Naive thymus-derived CD4-positive, alpha-beta T cell (primary cell): Measurements from ENCODE around the gene SCIN. TPM values are rescaled to one million over a fixed set of nuclear protein-coding genes. Genes with fewer than 3 reads are reported as not detected.

ENCODE experiments used
- ATAC-seq: fragments of 150-1000 bp; cut with Tn5 transposase; 2 replicates; pipeline ENCODE4 v1.10.0; 2021; ENCODE audit warnings: mild to moderate bottlenecking, moderate library complexity
- CTCF ChIA-PET: fragments of 350-600 bp; sonication (Branson Sonifier 250); formaldehyde crosslinking; loops from one replicate; lab custom pipeline; 2021; ENCODE audit warnings: antibody characterized with exemption; lab: Charles Lee
- POLR2A ChIA-PET: fragments of 350-600 bp; sonication (Branson Sonifier 250); formaldehyde crosslinking; loops from one replicate; lab custom pipeline; 2021; ENCODE audit warnings: antibody characterized with exemption, inconsistent platforms; lab: Charles Lee
- DNase-seq, 9 donors: peaks; one replicate each; pipeline versions ENCODE4 v3.0.0 to v3.0.0-alpha.2; 2020 to 2022; ENCODE audit warnings: mixed read lengths in 1 of 9
- H3K27ac ChIP-seq: one replicate; pipeline ENCODE4 v1.7.0; 2013; ENCODE audit warnings: mild to moderate bottlenecking, low read depth, low read length, moderate library complexity
- H3K27me3 ChIP-seq, 2 donors: one replicate each; pipeline ENCODE4 v1.7.0; 2013; ENCODE audit warnings: low read length in 2 of 2, mild to moderate bottlenecking in 2 of 2, moderate library complexity in 2 of 2; ENCODE audit not compliant: control insufficient read depth in 2 of 2, insufficient read depth in 2 of 2
- H3K36me3 ChIP-seq, 3 experiments: 1 replicate in 2 of 3; 2 replicates in 1 of 3; pipeline ENCODE4 v1.7.0; 2013; ENCODE audit warnings: low read length in 3 of 3, mild to moderate bottlenecking in 3 of 3, moderate library complexity in 1 of 3; ENCODE audit not compliant: insufficient read depth in 3 of 3, control insufficient read depth in 2 of 3
- H3K4me1 ChIP-seq, 2 donors: one replicate each; pipeline ENCODE4 v1.7.0; 2013; ENCODE audit warnings: low read length in 2 of 2, mild to moderate bottlenecking in 2 of 2, moderate library complexity in 1 of 2; ENCODE audit not compliant: control insufficient read depth in 2 of 2, insufficient read depth in 2 of 2
- H3K4me3 ChIP-seq: 2 replicates; pipeline ENCODE4 v1.7.0; 2013; ENCODE audit warnings: mild to moderate bottlenecking, low read length
- H3K9me3 ChIP-seq, 3 experiments: 1 replicate in 2 of 3; 2 replicates in 1 of 3; pipeline ENCODE4 v1.7.0; 2013; ENCODE audit warnings: low read length in 3 of 3; ENCODE audit not compliant: control insufficient read depth in 2 of 3
- H3K27ac Mint-ChIP-seq, 9 donors: one replicate each; pipeline ENCODE4 v1.8.0; 2020 to 2022; ENCODE audit warnings: mixed read lengths in 9 of 9, mild to moderate bottlenecking in 8 of 9, moderate library complexity in 5 of 9, inconsistent platforms in 2 of 9
- H3K27me3 Mint-ChIP-seq, 5 donors: one replicate each; pipeline ENCODE4 v1.8.0; 2021 to 2022; ENCODE audit warnings: mixed read lengths in 5 of 5, mild to moderate bottlenecking in 1 of 5
- H3K36me3 Mint-ChIP-seq, 5 donors: one replicate each; pipeline ENCODE4 v1.8.0; 2020 to 2022; ENCODE audit warnings: mixed read lengths in 5 of 5, mild to moderate bottlenecking in 3 of 5, inconsistent platforms in 1 of 5
- H3K4me1 Mint-ChIP-seq, 7 donors: one replicate each; pipeline ENCODE4 v1.8.0; 2020 to 2022; ENCODE audit warnings: mixed read lengths in 7 of 7, mild to moderate bottlenecking in 3 of 7, inconsistent platforms in 1 of 7
- H3K4me3 Mint-ChIP-seq, 10 donors: one replicate each; pipeline ENCODE4 v1.8.0; 2020 to 2022; ENCODE audit warnings: mild to moderate bottlenecking in 10 of 10, mixed read lengths in 10 of 10, moderate library complexity in 6 of 10, inconsistent platforms in 2 of 10
- H3K9me3 Mint-ChIP-seq, 11 donors: one replicate each; pipeline ENCODE4 v1.8.0; 2020 to 2022; ENCODE audit warnings: mixed read lengths in 11 of 11, mild to moderate bottlenecking in 4 of 11, inconsistent platforms in 1 of 11, moderate library complexity in 1 of 11
- intact Hi-C, 2 donors: fragments of 100-400 bp; cut with micrococcal nuclease; formaldehyde crosslinking; loops; one replicate each; pipeline ENCODE4 v1.15.1; 2023
- polyA plus RNA-seq, 2 donors: library from polyadenylated mRNA; unstranded; fragments of 300-500 nt; fragmentation: Illumina TruSeq; gene quantifications; one replicate each; pipeline ENCODE4 v1.2.3, GENCODE V29; 2021
- total RNA-seq, 6 experiments: library from RNA in 5 of 6; stranded (reverse) in 5 of 6; gene quantifications; 1 replicate in 5 of 6; 2 replicates in 1 of 6; pipeline ENCODE4 v1.2.3 and lab custom pipeline; 2021 to 2026

The SCIN gene
- total and polyA plus RNA-seq, 7 experiments from 2014 or later, result 0.16 to 0.95 (median 0.35) TPM; not detected in 3

DNA sequence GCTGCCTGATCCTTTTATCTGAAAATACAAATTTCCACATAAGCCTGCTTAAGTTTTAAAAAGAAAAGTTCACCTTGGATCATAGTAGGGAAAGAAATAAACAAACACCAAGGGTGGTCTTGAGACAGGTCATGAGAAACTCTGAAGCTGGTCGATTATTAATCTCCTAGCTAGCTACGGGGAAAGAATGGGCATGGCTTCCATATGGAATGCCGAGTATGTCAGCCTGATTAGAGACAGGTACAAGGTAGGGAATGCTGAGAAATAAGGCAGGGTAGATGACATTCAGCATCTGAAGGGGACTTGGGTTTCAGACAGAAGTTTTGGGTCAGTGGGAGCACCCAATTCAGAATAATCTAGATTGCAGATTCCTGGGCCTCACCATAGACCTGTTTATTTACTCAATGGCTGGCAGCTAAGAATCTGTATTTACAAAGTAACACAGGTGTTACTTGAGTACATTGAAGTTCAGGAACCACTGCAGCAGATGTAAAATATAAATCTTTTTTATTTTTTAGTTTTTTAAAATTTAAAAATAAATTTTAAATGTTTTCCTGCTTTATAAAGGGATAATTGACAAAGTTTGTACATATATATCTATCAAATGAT, 49.0 kb downstream of the SCIN start:
- H3K9me3 ChIP-seq, result no peaks in the 10 kb centered on the region
- intact Hi-C loops, result no loop called here
- Mint-ChIP-seq H3K4me3 (no peak overlapping the region), H3K27me3 (peaks cover 0 to 10% (median 0%) of the 10 kb centered on the region in 5 donors), H3K27ac (no peak overlapping the region), H3K4me1 (no peaks in the 10 kb centered on the region), H3K36me3 (no peaks in the 10 kb centered on the region), H3K9me3 (no peaks in the 10 kb centered on the region)
- H3K27ac ChIP-seq, result no peak overlapping the region
- DNase-seq (no peak), ATAC-seq (no peak)
- no peaks in the 10 kb centered on the region for H3K4me1 ChIP-seq
- POLR2A ChIA-PET, result no interaction called here
- CTCF ChIA-PET, result no interaction called here
- H3K27me3 ChIP-seq, result no peaks in the 10 kb centered on the region
- H3K36me3 ChIP-seq, result no peaks in the 10 kb centered on the region
- no peak overlapping the region for H3K4me3 ChIP-seq

DNA sequence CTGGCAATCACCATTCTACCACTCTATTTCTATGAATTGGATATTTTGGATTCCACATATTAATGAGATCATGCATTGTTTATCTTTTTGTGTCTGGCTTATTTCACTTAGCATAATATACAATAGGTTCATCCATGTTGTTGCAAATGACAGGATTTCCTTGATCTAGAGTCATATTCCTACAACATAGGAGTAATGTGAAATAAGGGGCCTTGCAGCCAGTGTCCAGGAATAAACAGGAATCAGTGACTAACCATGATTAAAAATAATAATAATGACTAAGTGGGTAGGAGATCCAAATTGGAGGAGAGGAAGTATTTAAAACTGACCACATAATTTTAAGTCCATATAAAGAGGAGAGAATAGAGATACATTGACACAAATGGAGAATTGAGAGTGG, 49.9 kb downstream of the SCIN start:
- Mint-ChIP-seq H3K27me3 (peaks cover 0 to 9% (median 2%) of the 10 kb centered on the region in 5 donors), H3K9me3 (no peaks in the 10 kb centered on the region), H3K36me3 (no peaks in the 10 kb centered on the region), H3K4me1 (no peaks in the 10 kb centered on the region), H3K4me3 (no peak overlapping the region), H3K27ac (no peak overlapping the region)
- ChIA-PET POLR2A (no interaction called here), CTCF (no interaction called here)
- H3K27me3 ChIP-seq, result no peaks in the 10 kb centered on the region
- H3K4me1 ChIP-seq, result no peaks in the 10 kb centered on the region
- no peaks in the 10 kb centered on the region for H3K36me3 ChIP-seq
- H3K27ac ChIP-seq, result no peak overlapping the region
- no peaks in the 10 kb centered on the region for H3K9me3 ChIP-seq
- DNase-seq (no peak), ATAC-seq (no peak)
- intact Hi-C loops, result no loop called here
- no peak overlapping the region for H3K4me3 ChIP-seq

- DNase-seq (no peak), ATAC-seq (no peak)
- no peaks in the 10 kb centered on the region for H3K4me1 Mint-ChIP-seq
- peaks cover 10 to 26% (median 20%) of the 10 kb centered on the region in 5 donors for H3K27me3 Mint-ChIP-seq
- H3K9me3 ChIP-seq, result no peaks in the 10 kb centered on the region
- H3K36me3 Mint-ChIP-seq, result no peaks in the 10 kb centered on the region
- H3K27ac ChIP-seq, result no peak overlapping the region
- no peak overlapping the region for H3K27ac Mint-ChIP-seq
- H3K27me3 ChIP-seq, result no peaks in the 10 kb centered on the region
- intact Hi-C loops, result no loop called here
- ChIA-PET POLR2A (no interaction called here), CTCF (no interaction called here)
- H3K4me3 ChIP-seq, result no peak overlapping the region
- H3K4me3 Mint-ChIP-seq, result no peak overlapping the region
- H3K9me3 Mint-ChIP-seq, result no peaks in the 10 kb centered on the region
- H3K36me3 ChIP-seq, result no peaks in the 10 kb centered on the region
- no peaks in the 10 kb centered on the region for H3K4me1 ChIP-seq
Measured at GRCh38 chr7:12623223-12623622, 52.7 kb downstream of the SCIN start.

- Mint-ChIP-seq H3K4me1 (no peaks in the 10 kb centered on the region), H3K36me3 (no peaks in the 10 kb centered on the region), H3K27me3 (peaks cover 11 to 27% (median 21%) of the 10 kb centered on the region in 5 donors), H3K9me3 (no peaks in the 10 kb centered on the region), H3K4me3 (no peak overlapping the region), H3K27ac (no peak overlapping the region)
- ATAC-seq, result no peak
- H3K27ac ChIP-seq, result no peak overlapping the region
- POLR2A ChIA-PET, result no interaction called here
- H3K36me3 ChIP-seq, result no peaks in the 10 kb centered on the region
- no peaks in the 10 kb centered on the region for H3K4me1 ChIP-seq
- CTCF ChIA-PET, result no interaction called here
- H3K4me3 ChIP-seq, result no peak overlapping the region
- no peaks in the 10 kb centered on the region for H3K9me3 ChIP-seq
- no peaks in the 10 kb centered on the region for H3K27me3 ChIP-seq
- intact Hi-C loops, result loop anchor here (1.0 kb wide), 2 partner anchors 99 to 100 kb away; no protein-coding TSS in a partner anchor
- DNase-seq, result no peak
Measured at GRCh38 chr7:12623885-12624498, 53.5 kb downstream of the SCIN start.

DNA sequence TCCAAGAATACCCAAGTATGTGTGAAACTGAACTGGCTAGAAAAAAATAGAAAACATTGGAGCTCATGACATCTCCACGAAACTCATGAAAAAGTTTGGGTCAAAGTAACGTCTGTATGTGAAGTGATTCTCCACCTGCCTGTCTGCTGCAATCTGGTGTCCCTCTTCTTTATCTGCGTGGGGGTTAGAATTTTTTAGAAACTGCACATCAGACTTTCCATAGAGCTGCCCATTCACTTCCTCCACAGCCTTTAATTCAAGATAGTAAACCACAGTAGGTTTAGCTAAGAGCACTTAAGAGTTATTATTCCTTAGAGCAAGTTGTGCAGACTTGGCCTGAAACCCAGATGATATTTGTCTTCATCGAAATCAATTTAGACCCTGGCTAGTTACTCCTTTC, 55.3 kb downstream of the SCIN start:
- ChIA-PET POLR2A (no interaction called here), CTCF (no interaction called here)
- H3K27ac Mint-ChIP-seq, result no peak overlapping the region
- ATAC-seq (no peak), DNase-seq (no peak)
- Histone ChIP-seq H3K4me3 (no peak overlapping the region), H3K27me3 (no peaks in the 10 kb centered on the region), H3K9me3 (no peaks in the 10 kb centered on the region), H3K27ac (no peak overlapping the region), H3K36me3 (no peaks in the 10 kb centered on the region), H3K4me1 (no peaks in the 10 kb centered on the region)
- H3K9me3 Mint-ChIP-seq, result no peaks in the 10 kb centered on the region
- no peak overlapping the region for H3K4me3 Mint-ChIP-seq
- no peaks in the 10 kb centered on the region for H3K4me1 Mint-ChIP-seq
- intact Hi-C loops, result no loop called here
- no peaks in the 10 kb centered on the region for H3K36me3 Mint-ChIP-seq
- H3K27me3 Mint-ChIP-seq, result peaks cover 11 to 27% (median 21%) of the 10 kb centered on the region in 5 donors

- CTCF ChIA-PET, result no interaction called here
- Mint-ChIP-seq H3K4me1 (peaks cover 0 to 9% (median 5%) of the 10 kb centered on the region in 7 donors), H3K36me3 (no peaks in the 10 kb centered on the region), H3K27ac (no peak overlapping the region), H3K27me3 (peaks cover 11 to 36% (median 18%) of the 10 kb centered on the region in 5 donors), H3K9me3 (no peaks in the 10 kb centered on the region), H3K4me3 (no peak overlapping the region)
- no peaks in the 10 kb centered on the region for H3K4me1 ChIP-seq
- H3K27me3 ChIP-seq, result no peaks in the 10 kb centered on the region
- no peaks in the 10 kb centered on the region for H3K9me3 ChIP-seq
- H3K36me3 ChIP-seq, result no peaks in the 10 kb centered on the region
- H3K27ac ChIP-seq, result no peak overlapping the region
- ATAC-seq (no peak), DNase-seq (no peak)
- no peak overlapping the region for H3K4me3 ChIP-seq
- POLR2A ChIA-PET, result no interaction called here
- intact Hi-C loops, result loop anchor here (10.0 kb wide), 2 partner anchors 105 to 1115 kb away; no protein-coding TSS in a partner anchor
Measured at GRCh38 chr7:12629816-12630512, 59.4 kb downstream of the SCIN start.
